ENCODE measurements around the gene RDH5.

Gene RDH5

GRCh38 chr12:55694651-55695050 is 25.5 kb upstream of the RDH5 start:
- DNase-seq = no peak

GRCh38 chr12:55695349-55695748 is 24.8 kb upstream of the RDH5 start:
- no peak for DNase-seq

GRCh38 chr12:55696141-55696540 is 24.1 kb upstream of the RDH5 start:
- DNase-seq = no peak

- DNase-seq = no peak
Observed at GRCh38 chr12:55696796-55697462, 23.3 kb upstream of the RDH5 start.

- no peak for DNase-seq
Observed at GRCh38 chr12:55697686-55698085, 22.5 kb upstream of the RDH5 start.

GRCh38 chr12:55698241-55698955 is 21.8 kb upstream of the RDH5 start:
- DNase-seq = no peak

GRCh38 chr12:55698965-55699364 is 21.2 kb upstream of the RDH5 start:
- no peak for DNase-seq

- no peak for DNase-seq
Observed at GRCh38 chr12:55699471-55700055, 20.6 kb upstream of the RDH5 start.

GRCh38 chr12:55700255-55701018 is 19.8 kb upstream of the RDH5 start:
- DNase-seq = no peak

GRCh38 chr12:55702861-55703260 is 17.3 kb upstream of the RDH5 start:
- DNase-seq = no peak

- DNase-seq = no peak
Observed at GRCh38 chr12:55703288-55703687, 16.9 kb upstream of the RDH5 start.

GRCh38 chr12:55703901-55704761 is 16.1 kb upstream of the RDH5 start:
- no peak for DNase-seq

- no peak for DNase-seq
Observed at GRCh38 chr12:55704824-55705718, 15.1 kb upstream of the RDH5 start.

GRCh38 chr12:55705782-55706402 is 14.3 kb upstream of the RDH5 start:
- no peak for DNase-seq

- DNase-seq = no peak
Observed at GRCh38 chr12:55706568-55707218, 13.5 kb upstream of the RDH5 start.

GRCh38 chr12:55707219-55707671 is 12.9 kb upstream of the RDH5 start:
- peak; percentile 53 for DNase-seq

- peak; percentile 62 for DNase-seq
Observed at GRCh38 chr12:55707841-55708694, 12.1 kb upstream of the RDH5 start, which contains the start of gene ITGA7. Gene ITGA7, minus strand, starts transcription at chr12:55707904. Its CDS starts 222 bp downstream, at chr12:55707682.

- DNase-seq = no peak
Observed at GRCh38 chr12:55708695-55709233, 11.4 kb upstream of the RDH5 start.
